HFF-Myc (cell line): ENCODE data around the gene OLFML1.

Experiments used
- DNase-seq: peaks from one replicate; pipeline ENCODE4 v3.0.0-alpha.2; 2011; ENCODE audit warnings: low read depth; ENCODE audit errors: extremely low read depth
- H3K4me3 ChIP-seq: replicated peaks from 2 replicates; pipeline ENCODE4 v1.5.1; 2011; ENCODE audit warnings: low read depth, mild to moderate bottlenecking, control low read depth, low read length
- CTCF ChIP-seq: IDR thresholded peaks from 2 replicates; pipeline ENCODE4 v1.5.1; 2012; ENCODE audit warnings: mild to moderate bottlenecking, low read depth, low read length, control low read depth; ENCODE audit errors: missing control alignments

OLFML1 gene

GRCh38 chr11:7444091-7444981 lies 41.0 kb upstream of the OLFML1 start:
- H3K4me3 ChIP-seq, result no peak overlapping the region
- DNase-seq, result no peak
- no peak for TF ChIP-seq CTCF

GRCh38 chr11:7445564-7445963 lies 39.7 kb upstream of the OLFML1 start:
- DNase-seq, result no peak
- no peak overlapping the region for H3K4me3 ChIP-seq
- no peak for TF ChIP-seq CTCF

- H3K4me3 ChIP-seq, result no peak overlapping the region
- DNase-seq, result no peak
- no peak for TF ChIP-seq CTCF
Observed at GRCh38 chr11:7448201-7448600, 37.1 kb upstream of the OLFML1 start.

GRCh38 chr11:7449211-7449840 lies 36.0 kb upstream of the OLFML1 start:
- no peak for DNase-seq

DNA sequence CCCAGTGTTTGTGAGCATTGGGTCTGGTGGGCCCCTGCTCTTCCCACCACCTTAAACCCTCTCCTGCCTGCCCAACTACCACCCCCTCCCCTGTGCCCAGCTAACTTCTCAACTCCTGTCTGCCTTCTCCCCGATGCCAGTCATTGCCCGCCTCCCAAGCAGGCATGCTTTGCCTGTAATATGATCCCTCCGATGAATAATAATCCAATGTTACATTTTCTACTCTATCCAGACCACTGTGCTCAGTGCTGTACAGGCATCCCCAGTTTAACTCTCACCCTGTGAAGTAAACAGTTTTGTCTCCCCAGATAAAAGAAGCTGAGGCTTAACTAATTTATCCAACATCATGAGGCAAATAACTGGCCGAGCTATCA lies 35.5 kb upstream of the OLFML1 start:
- no peak for DNase-seq
- no peak for TF ChIP-seq CTCF
- H3K4me3 ChIP-seq, result no peak overlapping the region

More at GRCh38 chr11:7449211-7449840, 36.0 kb upstream of the OLFML1 start:
- H3K4me3 ChIP-seq, result no peak overlapping the region
- TF ChIP-seq CTCF, result no peak

DNA sequence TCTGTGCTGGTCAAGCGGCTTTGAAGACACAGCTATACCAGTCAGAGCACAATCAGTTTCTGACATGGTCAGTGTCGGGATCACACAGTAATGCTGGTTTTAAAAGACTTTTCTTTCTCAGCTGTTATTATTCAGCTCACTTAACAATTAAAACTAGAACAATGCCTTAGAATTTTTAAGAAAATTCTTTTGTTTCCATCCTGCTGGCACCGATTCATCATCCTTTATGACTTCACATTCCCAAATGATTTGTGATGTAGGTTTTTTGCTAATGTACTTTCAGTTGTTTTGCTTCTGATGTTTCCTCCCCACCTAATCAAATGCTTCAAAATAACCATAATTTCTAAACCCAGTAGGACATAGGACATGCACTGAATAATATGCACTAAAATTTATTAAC lies 34.5 kb upstream of the OLFML1 start:
- TF ChIP-seq CTCF, result no peak
- H3K4me3 ChIP-seq, result no peak overlapping the region
- DNase-seq, result no peak
